Small intestine (tissue), 7 donors: ENCODE results near the gene NBPF4. TPM values are rescaled to one million over a fixed set of nuclear protein-coding genes. Genes with fewer than 3 reads are reported as not detected.
"Not testable (repeated sequence)": the region's sequence is repeated elsewhere in the genome, so short reads cannot be mapped to it uniquely, and the experiment has no call there.

Experiments used
- DNase-seq, 2 donors: peaks; one replicate each; pipeline versions ENCODE4 v3.0.0 to v3.0.0-alpha.2; 2013
- FAIRE-seq: peaks from 2 replicates; lab custom pipeline; 2012; peaks lifted over from hg19 to GRCh38; lab: Jason Lieb, UNC
- H3K27ac ChIP-seq, 3 donors: one replicate each; pipeline ENCODE4 v1.5.1; 2013; ENCODE audit warnings: low read length in 2 of 3, mild to moderate bottlenecking in 2 of 3, control low read depth in 1 of 3, inconsistent platforms in 1 of 3, low read depth in 1 of 3, moderate library complexity in 1 of 3
- H3K27me3 ChIP-seq, 3 donors: one replicate each; pipeline ENCODE4 v1.6.1; 2013; ENCODE audit warnings: low read length in 3 of 3, inconsistent platforms in 1 of 3; ENCODE audit not compliant: control insufficient read depth in 3 of 3, insufficient read depth in 3 of 3
- H3K36me3 ChIP-seq, 3 donors: one replicate each; pipeline ENCODE4 v1.6.1; 2013; ENCODE audit warnings: low read length in 3 of 3, inconsistent platforms in 1 of 3, low read depth in 1 of 3, mild to moderate bottlenecking in 1 of 3, moderate library complexity in 1 of 3; ENCODE audit not compliant: control insufficient read depth in 3 of 3, insufficient read depth in 2 of 3
- H3K4me1 ChIP-seq, 3 donors: one replicate each; pipeline ENCODE4 v1.6.1; 2013; ENCODE audit warnings: low read length in 2 of 3, inconsistent platforms in 1 of 3, low read depth in 1 of 3, mild to moderate bottlenecking in 1 of 3, moderate library complexity in 1 of 3; ENCODE audit not compliant: control insufficient read depth in 3 of 3, insufficient read depth in 2 of 3
- H3K4me3 ChIP-seq, 3 donors: one replicate each; pipeline ENCODE4 v1.5.1; 2013; ENCODE audit warnings: low read length in 3 of 3, control low read depth in 1 of 3, inconsistent platforms in 1 of 3, low read depth in 1 of 3, mild to moderate bottlenecking in 1 of 3, moderate library complexity in 1 of 3
- H3K9me3 ChIP-seq, 2 donors: one replicate each; pipeline ENCODE4 v1.6.1; 2013; ENCODE audit warnings: low read depth in 1 of 2, low read length in 1 of 2; ENCODE audit not compliant: control insufficient read depth in 2 of 2, insufficient read depth in 1 of 2
- WGBS, 3 donors: extraction: QIAGEN DNeasy Blood & Tissue Kit; methylation state at CpG; one replicate each; pipeline ENCODE4 v1.1.7; 2013; 5-methylcytosine and 5-hydroxymethylcytosine counted together
- polyA plus RNA-seq, 4 donors: library from polyadenylated mRNA; stranded (reverse) in 3 of 4; unstranded in 1 of 4; fragments of 200-250 nt in 3 of 4; fragments of 120-200 nt in 1 of 4; gene quantifications; one replicate each; pipeline versions ENCODE4 v1.2.1 to v1.2.3, GENCODE V29; 2013
- donor health status: healthy with polysubstance abuse.
- donor health status: control.
- donor health status: control.
- donor health status: Bipolar disorder and iron deficiency.
- donor health status: healthy.

NBPF4 gene
- polyA plus RNA-seq, 4 donors, result 0.07 to 1.0 TPM; not detected in 2

- not testable (repeated sequence) for H3K4me3 ChIP-seq, H3K9me3 ChIP-seq, H3K4me1 ChIP-seq, H3K36me3 ChIP-seq, H3K27me3 ChIP-seq, FAIRE-seq, DNase-seq, H3K27ac ChIP-seq
- 80 to 91% (median 89%) methylated on average over 6 of the region's 6 CpGs for WGBS, 3 donors
Observed at GRCh38 chr1:108216028-108216890, 27.6 kb downstream of the NBPF4 start.

- H3K4me1 ChIP-seq, H3K27me3 ChIP-seq, H3K9me3 ChIP-seq, H3K27ac ChIP-seq, H3K36me3 ChIP-seq, H3K4me3 ChIP-seq: not testable (repeated sequence)
- 3 to 10% (median 5%) methylated on average over 4 of the region's 5 CpGs for WGBS, 3 donors
- DNase-seq (peak; percentile 25 to 54), FAIRE-seq (peak; percentile 98)
Observed at GRCh38 chr1:108214641-108215465, 29.0 kb downstream of the NBPF4 start.

- no peak for DNase-seq
- WGBS, 3 donors, result 87 to 92% (median 90%) methylated on average over 1 of the region's 1 CpG
- Histone ChIP-seq H3K36me3 (no peaks in the 10 kb centered on the region), H3K4me3 (no peak overlapping the region), H3K27me3 (peaks cover 0 to 6% (median 4%) of the 10 kb centered on the region in 3 donors), H3K9me3 (no peaks in the 10 kb centered on the region), H3K4me1 (no peaks in the 10 kb centered on the region), H3K27ac (no peak overlapping the region)
- no peak for FAIRE-seq
Observed at GRCh38 chr1:108211014-108211413, 32.9 kb downstream of the NBPF4 start.

DNA sequence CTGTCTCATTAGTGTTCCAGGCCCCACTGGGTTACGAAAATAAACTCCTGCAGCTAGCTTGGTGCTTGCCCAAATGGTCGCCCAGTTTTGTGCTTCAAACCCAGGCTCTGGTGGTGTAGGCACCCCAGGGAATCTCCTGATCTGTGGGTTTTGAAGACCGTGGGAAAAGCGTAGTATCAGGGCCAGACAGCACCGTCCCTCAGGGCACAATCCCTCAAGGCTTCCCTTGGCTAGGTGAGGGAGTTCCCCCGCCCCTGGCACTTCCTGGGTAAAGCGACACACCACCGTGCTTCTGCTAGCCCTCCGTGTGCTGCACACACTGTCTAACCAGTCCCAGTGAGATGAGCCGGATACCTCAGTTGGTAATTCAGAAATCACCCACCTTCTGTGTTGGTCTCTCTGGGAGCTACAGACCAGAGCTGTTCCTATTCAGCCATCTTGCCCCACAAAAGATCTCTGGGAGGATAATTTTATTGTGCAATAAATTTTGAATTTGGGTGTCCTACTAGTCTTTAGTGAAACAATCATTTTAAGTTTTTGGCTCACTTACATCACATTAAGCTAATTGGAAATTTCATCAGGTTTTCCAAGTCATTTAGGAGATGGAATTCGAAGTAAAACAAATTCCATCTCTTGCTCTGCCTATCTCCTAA, 34.3 kb downstream of the NBPF4 start:
- DNase-seq (no peak), FAIRE-seq (no peak)
- no peaks in the 10 kb centered on the region for H3K36me3 ChIP-seq
- no peak overlapping the region for H3K27ac ChIP-seq
- no peaks in the 10 kb centered on the region for H3K4me1 ChIP-seq
- 75 to 84% (median 77%) methylated on average over 11 of the region's 11 CpGs for WGBS, 3 donors
- no peak overlapping the region for H3K4me3 ChIP-seq
- no peaks in the 10 kb centered on the region for H3K9me3 ChIP-seq
- peaks cover 0 to 6% (median 4%) of the 10 kb centered on the region in 3 donors for H3K27me3 ChIP-seq

- Histone ChIP-seq H3K27me3 (peaks cover 0 to 6% (median 4%) of the 10 kb centered on the region in 3 donors), H3K9me3 (no peaks in the 10 kb centered on the region), H3K27ac (no peak overlapping the region), H3K36me3 (no peaks in the 10 kb centered on the region), H3K4me3 (no peak overlapping the region), H3K4me1 (no peaks in the 10 kb centered on the region)
- DNase-seq, result no peak
- WGBS, 3 donors, result 62 to 72% (median 65%) methylated on average over 10 to 11 of the region's 11 CpGs
- no peak for FAIRE-seq
Observed at GRCh38 chr1:108208724-108209446, 35.0 kb downstream of the NBPF4 start.

- DNase-seq, H3K9me3 ChIP-seq, H3K27ac ChIP-seq, H3K36me3 ChIP-seq, FAIRE-seq, H3K27me3 ChIP-seq, H3K4me3 ChIP-seq: not testable (repeated sequence)
- WGBS, 3 donors, result 65 to 83% (median 81%) methylated on average over 3 of the region's 3 CpGs
- peaks cover 0 to 12% (median 2%) of the 10 kb centered on the region in 3 donors for H3K4me1 ChIP-seq
Observed at GRCh38 chr1:108203582-108203981, 40.3 kb downstream of the NBPF4 start.

DNA sequence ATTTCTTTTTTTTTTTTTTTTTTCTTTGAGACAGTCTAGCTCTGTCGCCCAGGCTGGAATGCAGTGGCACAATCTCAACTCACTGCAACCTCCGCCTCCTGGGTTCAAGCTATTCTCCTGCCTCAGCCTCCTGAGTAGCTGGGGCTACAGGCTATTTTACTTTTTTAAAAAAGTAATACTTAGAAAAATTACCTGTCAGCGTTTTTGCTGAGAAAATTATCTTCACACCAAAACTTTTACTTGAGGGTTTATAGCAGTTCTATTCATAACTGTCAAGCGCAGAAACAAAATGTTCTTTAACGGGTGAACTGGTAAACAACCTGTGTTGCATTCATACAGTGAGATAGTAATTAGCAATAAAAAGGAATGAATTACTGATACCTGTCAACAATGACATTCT, 42.2 kb downstream of the NBPF4 start:
- Histone ChIP-seq H3K27me3 (no peaks in the 10 kb centered on the region), H3K9me3 (no peaks in the 10 kb centered on the region), H3K27ac (no peak overlapping the region), H3K36me3 (peaks cover 0 to 4% (median 0%) of the 10 kb centered on the region in 3 donors), H3K4me3 (no peak overlapping the region), H3K4me1 (peaks cover 2 to 14% (median 2%) of the 10 kb centered on the region in 3 donors)
- FAIRE-seq (no peak), DNase-seq (no peak)
- WGBS, 3 donors, result 77 to 84% (median 83%) methylated on average over 5 of the region's 5 CpGs
